ENCODE data around the gene GOLT1A.

Gene GOLT1A

GRCh38 chr1:204227351-204227750 lies 13.6 kb upstream of the GOLT1A start:
- TF ChIP-seq FOXP2 (optimal IDR thresholded peaks at IDR 0.05; ENCODE audit: borderline replicate concordance, extremely low read depth, extremely low read length, insufficient read depth) (no peak), REST (IDR thresholded peaks at IDR 0.05; ENCODE audit: insufficient read depth in 1 of 2, low read depth in 2 of 2, low read length in 2 of 2) (no peak), POLR2AphosphoS5 (IDR thresholded peaks at IDR 0.05; ENCODE audit: low read depth, low read length) (no peak), TAF1 (IDR thresholded peaks at IDR 0.05; ENCODE audit: borderline replicate concordance, insufficient read depth, low read length) (no peak), SIN3A (IDR thresholded peaks at IDR 0.05; ENCODE audit: borderline replicate concordance, insufficient read depth, low read length) (no peak)

GRCh38 chr1:204225841-204226735 lies 12.3 kb upstream of the GOLT1A start:
- no peak for TF ChIP-seq POLR2AphosphoS5 (IDR thresholded peaks at IDR 0.05; ENCODE audit: low read depth, low read length)
- TF ChIP-seq TAF1 (IDR thresholded peaks at IDR 0.05; ENCODE audit: borderline replicate concordance, insufficient read depth, low read length) = no peak
- no peak for TF ChIP-seq SIN3A (IDR thresholded peaks at IDR 0.05; ENCODE audit: borderline replicate concordance, insufficient read depth, low read length)
- TF ChIP-seq REST (IDR thresholded peaks at IDR 0.05; ENCODE audit: insufficient read depth in 1 of 2, low read depth in 2 of 2, low read length in 2 of 2) = no peak
- no peak for TF ChIP-seq FOXP2 (optimal IDR thresholded peaks at IDR 0.05; ENCODE audit: borderline replicate concordance, extremely low read depth, extremely low read length, insufficient read depth)

DNA sequence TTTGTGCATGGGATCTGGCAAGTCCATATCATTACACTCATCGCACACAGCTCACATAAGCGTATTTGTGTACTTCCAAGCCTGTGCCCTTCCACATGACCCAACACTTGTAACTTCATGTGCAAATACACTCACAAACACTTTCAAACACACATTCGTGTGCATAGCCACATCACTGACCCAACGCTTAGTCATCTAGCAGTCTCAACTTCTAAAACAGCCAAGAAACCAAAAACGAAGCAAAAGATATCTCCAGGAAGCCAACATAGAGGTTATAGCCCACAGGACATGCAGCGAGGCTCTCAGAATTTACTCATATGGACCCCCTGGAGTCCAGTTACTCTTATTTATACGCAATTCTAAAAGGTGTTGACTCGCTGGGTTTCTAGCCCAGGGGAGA lies 10.9 kb upstream of the GOLT1A start:
- TF ChIP-seq REST (IDR thresholded peaks at IDR 0.05; ENCODE audit: insufficient read depth in 1 of 2, low read depth in 2 of 2, low read length in 2 of 2) = no peak
- TF ChIP-seq POLR2AphosphoS5 (IDR thresholded peaks at IDR 0.05; ENCODE audit: low read depth, low read length) = no peak
- TF ChIP-seq TAF1 (IDR thresholded peaks at IDR 0.05; ENCODE audit: borderline replicate concordance, insufficient read depth, low read length) = no peak
- TF ChIP-seq SIN3A (IDR thresholded peaks at IDR 0.05; ENCODE audit: borderline replicate concordance, insufficient read depth, low read length) = no peak
- TF ChIP-seq FOXP2 (optimal IDR thresholded peaks at IDR 0.05; ENCODE audit: borderline replicate concordance, extremely low read depth, extremely low read length, insufficient read depth) = no peak

DNA sequence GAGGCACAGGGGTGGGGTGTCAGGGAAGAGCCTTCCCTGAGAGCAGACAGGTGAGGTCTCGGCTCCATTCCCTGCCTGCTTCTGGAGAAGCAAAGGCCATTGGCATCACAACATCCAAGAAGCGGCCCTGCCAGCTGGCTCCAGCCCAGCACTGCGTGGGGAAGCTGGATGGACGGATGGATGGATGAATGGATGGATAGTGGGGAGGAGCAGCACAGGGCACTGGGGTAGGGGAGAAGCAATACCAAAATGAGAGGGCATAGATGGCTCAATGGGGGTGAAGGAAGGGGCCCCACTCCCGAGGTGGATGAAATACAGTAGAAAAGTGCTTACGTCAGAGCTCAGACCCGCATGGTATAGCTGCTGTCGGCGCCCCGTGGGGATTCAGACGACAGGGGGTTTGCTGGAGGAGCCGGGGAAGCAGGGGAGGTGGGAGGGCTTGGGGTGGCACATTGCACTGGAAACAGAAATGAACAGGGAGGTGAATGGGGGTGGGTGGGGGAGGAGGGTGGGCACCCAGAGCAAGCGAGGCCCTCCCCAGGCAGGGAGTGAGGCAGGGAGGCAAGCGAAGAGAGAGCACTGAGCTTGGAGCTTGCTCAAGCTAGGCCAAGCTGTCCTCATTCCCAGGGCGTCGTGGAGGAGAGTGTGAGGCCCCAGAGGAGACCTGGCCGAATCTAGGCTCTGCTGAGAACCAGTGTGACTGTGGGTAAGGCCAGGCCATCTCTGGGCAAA lies 9.5 kb upstream of the GOLT1A start:
- TF ChIP-seq TAF1 (IDR thresholded peaks at IDR 0.05; ENCODE audit: borderline replicate concordance, insufficient read depth, low read length) (no peak), POLR2AphosphoS5 (IDR thresholded peaks at IDR 0.05; ENCODE audit: low read depth, low read length) (no peak), REST (IDR thresholded peaks at IDR 0.05; ENCODE audit: insufficient read depth in 1 of 2, low read depth in 2 of 2, low read length in 2 of 2) (no peak)

Data from PFSK-1 (cell line).